Measurements from ENCODE around the gene AEBP1.

DNA sequence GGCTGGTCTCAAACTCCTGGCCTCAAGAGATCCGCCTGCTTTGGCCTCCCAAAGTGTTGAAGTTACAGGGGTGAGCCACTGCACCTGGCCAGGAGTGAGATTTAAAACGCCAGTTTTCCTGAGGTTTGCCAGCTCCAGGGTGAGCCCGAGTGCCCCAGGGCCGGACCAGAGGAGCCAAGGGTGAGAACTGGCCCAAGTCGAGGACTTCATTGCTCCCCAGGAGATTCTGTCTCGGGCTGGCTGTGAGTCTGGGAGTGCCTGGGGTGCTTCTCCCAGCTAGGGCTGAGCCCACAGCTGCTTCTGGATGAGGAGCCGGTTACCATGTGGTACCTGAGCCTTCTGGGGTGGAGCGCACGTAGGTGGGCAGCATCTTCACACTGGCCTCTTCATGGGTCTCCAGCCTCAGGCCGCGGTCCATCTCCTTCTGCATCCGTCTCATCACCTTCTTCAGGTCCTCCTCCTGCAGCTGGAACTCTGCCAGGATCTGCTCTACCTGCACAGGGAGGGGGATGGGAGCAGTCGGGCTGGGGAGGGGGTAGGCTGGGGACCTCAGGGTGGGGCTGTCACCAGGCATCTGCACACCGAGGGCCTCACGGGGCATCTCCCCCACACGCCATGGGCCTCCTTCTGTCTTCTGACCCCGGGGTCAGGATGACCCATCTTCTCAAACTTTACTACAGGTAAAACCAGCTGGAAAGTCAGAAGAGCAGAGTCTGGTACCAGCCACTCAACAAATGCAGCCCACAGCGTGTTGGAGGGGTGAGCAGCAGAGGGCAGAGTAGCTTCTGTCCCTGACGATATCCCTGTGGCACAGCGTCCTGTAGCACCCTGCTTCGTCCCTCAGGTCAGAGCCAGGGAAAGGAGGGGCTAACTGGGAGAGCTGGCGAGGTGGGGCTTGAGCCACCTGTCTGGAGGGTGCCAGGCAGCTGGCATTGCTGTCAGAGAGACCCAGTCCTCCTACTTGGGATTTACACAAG lies 49.1 kb downstream of the AEBP1 start:
- TF ChIP-seq, protein P1, sequence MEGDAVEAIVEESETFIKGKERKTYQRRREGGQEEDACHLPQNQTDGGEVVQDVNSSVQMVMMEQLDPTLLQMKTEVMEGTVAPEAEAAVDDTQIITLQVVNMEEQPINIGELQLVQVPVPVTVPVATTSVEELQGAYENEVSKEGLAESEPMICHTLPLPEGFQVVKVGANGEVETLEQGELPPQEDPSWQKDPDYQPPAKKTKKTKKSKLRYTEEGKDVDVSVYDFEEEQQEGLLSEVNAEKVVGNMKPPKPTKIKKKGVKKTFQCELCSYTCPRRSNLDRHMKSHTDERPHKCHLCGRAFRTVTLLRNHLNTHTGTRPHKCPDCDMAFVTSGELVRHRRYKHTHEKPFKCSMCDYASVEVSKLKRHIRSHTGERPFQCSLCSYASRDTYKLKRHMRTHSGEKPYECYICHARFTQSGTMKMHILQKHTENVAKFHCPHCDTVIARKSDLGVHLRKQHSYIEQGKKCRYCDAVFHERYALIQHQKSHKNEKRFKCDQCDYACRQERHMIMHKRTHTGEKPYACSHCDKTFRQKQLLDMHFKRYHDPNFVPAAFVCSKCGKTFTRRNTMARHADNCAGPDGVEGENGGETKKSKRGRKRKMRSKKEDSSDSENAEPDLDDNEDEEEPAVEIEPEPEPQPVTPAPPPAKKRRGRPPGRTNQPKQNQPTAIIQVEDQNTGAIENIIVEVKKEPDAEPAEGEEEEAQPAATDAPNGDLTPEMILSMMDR (IDR thresholded peaks at IDR 0.05), result no peak
- TF ChIP-seq POLR2A (IDR thresholded peaks at IDR 0.05), result no peak
